ENCODE measurements around the gene PFDN5.
"Not testable (repeated sequence)": the region's sequence is repeated elsewhere in the genome, so short reads cannot be mapped to it uniquely, and the experiment has no call there.

The PFDN5 gene

GRCh38 chr12:53324779-53325510 is 29.6 kb downstream of the PFDN5 start:
- peak overlapping the region; percentile 69 for H3K4me3 ChIP-seq (ENCODE audit: low read length)
- peak; percentile 79 for DNase-seq (ENCODE audit: low read depth, low spot score)

- H3K4me3 ChIP-seq (ENCODE audit: low read length) = peak overlapping the region; percentile 69
- no peak for DNase-seq (ENCODE audit: low read depth, low spot score)
Observed at GRCh38 chr12:53325511-53326061, 30.2 kb downstream of the PFDN5 start.

GRCh38 chr12:53326460-53327185 is 31.3 kb downstream of the PFDN5 start:
- H3K4me3 ChIP-seq (ENCODE audit: low read length) = no peak overlapping the region
- no peak for DNase-seq (ENCODE audit: low read depth, low spot score)

- no peak for DNase-seq (ENCODE audit: low read depth, low spot score)
Observed at GRCh38 chr12:53327435-53328042, 32.2 kb downstream of the PFDN5 start.

GRCh38 chr12:53328043-53328435 is 32.7 kb downstream of the PFDN5 start:
- H3K4me3 ChIP-seq (ENCODE audit: low read length) = no peak overlapping the region
- no peak for DNase-seq (ENCODE audit: low read depth, low spot score)

More at GRCh38 chr12:53327435-53328042, 32.2 kb downstream of the PFDN5 start:
- H3K4me3 ChIP-seq (ENCODE audit: low read length) = no peak overlapping the region

GRCh38 chr12:53330671-53331070 is 35.3 kb downstream of the PFDN5 start:
- no peak for DNase-seq (ENCODE audit: low read depth, low spot score)
- no peak overlapping the region for H3K4me3 ChIP-seq (ENCODE audit: low read length)

GRCh38 chr12:53332339-53332738 is 37.0 kb downstream of the PFDN5 start:
- H3K4me3 ChIP-seq (ENCODE audit: low read length); DNase-seq (ENCODE audit: low read depth, low spot score): not testable (repeated sequence)

- H3K4me3 ChIP-seq (ENCODE audit: low read length) = no peak overlapping the region
- no peak for DNase-seq (ENCODE audit: low read depth, low spot score)
Observed at GRCh38 chr12:53332744-53333143, 37.4 kb downstream of the PFDN5 start.

GRCh38 chr12:53333289-53333688 is 37.9 kb downstream of the PFDN5 start:
- DNase-seq (ENCODE audit: low read depth, low spot score) = no peak
- H3K4me3 ChIP-seq (ENCODE audit: low read length) = no peak overlapping the region

- H3K4me3 ChIP-seq (ENCODE audit: low read length) = no peak overlapping the region
- no peak for DNase-seq (ENCODE audit: low read depth, low spot score)
Observed at GRCh38 chr12:53333845-53334244, 38.5 kb downstream of the PFDN5 start.

GRCh38 chr12:53334822-53335221 is 39.5 kb downstream of the PFDN5 start:
- H3K4me3 ChIP-seq (ENCODE audit: low read length) = no peak overlapping the region
- no peak for DNase-seq (ENCODE audit: low read depth, low spot score)

GRCh38 chr12:53336181-53336681 is 40.9 kb downstream of the PFDN5 start, which contains the start of gene SP7:
Gene SP7, minus strand, starts transcription at chr12:53336354. Its CDS starts 708 bp downstream, at chr12:53335646.
- H3K4me3 ChIP-seq (ENCODE audit: low read length) = no peak within 1 kb of the TSS
- DNase-seq (ENCODE audit: low read depth, low spot score) = no peak

- H3K4me3 ChIP-seq (ENCODE audit: low read length) = no peak overlapping the region
- DNase-seq (ENCODE audit: low read depth, low spot score) = no peak
Observed at GRCh38 chr12:53338017-53338416, 42.7 kb downstream of the PFDN5 start.

GRCh38 chr12:53338916-53339315 is 43.6 kb downstream of the PFDN5 start:
- no peak for DNase-seq (ENCODE audit: low read depth, low spot score)
- no peak overlapping the region for H3K4me3 ChIP-seq (ENCODE audit: low read length)

- H3K4me3 ChIP-seq (ENCODE audit: low read length) = no peak overlapping the region
- no peak for DNase-seq (ENCODE audit: low read depth, low spot score)
Observed at GRCh38 chr12:53340398-53340797, 45.1 kb downstream of the PFDN5 start.

GRCh38 chr12:53343449-53343848 is 48.1 kb downstream of the PFDN5 start:
- DNase-seq (ENCODE audit: low read depth, low spot score) = no peak
- H3K4me3 ChIP-seq (ENCODE audit: low read length) = no peak overlapping the region

- H3K4me3 ChIP-seq (ENCODE audit: low read length) = no peak overlapping the region
- DNase-seq (ENCODE audit: low read depth, low spot score) = no peak
Observed at GRCh38 chr12:53343969-53344368, 48.6 kb downstream of the PFDN5 start.

- DNase-seq (ENCODE audit: low read depth, low spot score) = no peak
- no peak overlapping the region for H3K4me3 ChIP-seq (ENCODE audit: low read length)
Observed at GRCh38 chr12:53344487-53344823, 49.1 kb downstream of the PFDN5 start.

- DNase-seq (ENCODE audit: low read depth, low spot score) = peak; percentile 42
- peak overlapping the region; percentile 63 for H3K4me3 ChIP-seq (ENCODE audit: low read length)
Observed at GRCh38 chr12:53344824-53345485, 49.6 kb downstream of the PFDN5 start.
